Pons (tissue), 1 donor: ENCODE results near the gene TMEM125.
A peak's percentile ranks its signal among the peaks of the same experiment; 100 is the strongest.

ENCODE experiments used
- DNase-seq: peaks from one replicate; pipeline ENCODE4 v3.0.0-alpha.2; 2016; ENCODE audit warnings: low spot score

TMEM125 gene

DNA sequence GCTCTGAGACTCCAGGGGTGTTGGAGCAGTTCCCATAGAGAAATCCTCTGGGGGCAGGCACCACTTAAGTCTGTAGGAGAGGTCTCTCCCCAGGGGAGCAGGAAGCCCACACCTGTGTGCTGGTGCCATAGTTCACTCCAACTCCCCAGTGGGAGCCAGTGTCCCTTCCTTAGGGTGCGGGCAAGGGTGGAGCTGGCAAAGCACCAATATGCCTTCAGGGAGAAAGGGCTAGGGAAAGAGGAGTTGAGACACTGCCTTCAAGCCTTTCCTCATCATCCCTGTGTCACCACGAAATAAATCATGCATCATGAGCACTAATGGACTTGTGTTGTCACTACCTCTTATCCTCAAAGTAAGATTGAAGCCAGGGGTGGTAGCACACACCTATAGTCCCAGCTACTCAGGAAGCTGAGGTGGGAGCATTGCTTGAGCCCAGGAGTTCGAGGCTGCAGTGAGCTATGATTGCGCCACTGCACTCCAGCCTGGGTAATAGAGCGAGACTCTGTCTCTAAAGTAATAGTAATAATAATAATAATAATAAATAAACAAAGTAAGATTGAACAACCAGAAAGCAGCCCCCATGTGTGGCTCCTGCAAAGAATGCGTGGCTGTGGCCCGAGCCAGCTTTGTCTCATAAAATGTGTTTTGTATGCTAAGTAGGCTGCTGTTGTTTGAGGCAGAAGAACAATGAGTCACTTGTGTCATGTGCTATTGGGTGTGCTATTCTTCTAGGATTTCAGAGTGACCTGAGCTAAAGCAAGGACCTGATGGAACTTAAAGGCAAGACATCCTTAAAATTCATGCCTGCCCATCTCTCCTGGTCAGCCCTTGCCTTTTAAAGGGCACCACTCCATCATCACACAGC lies 24.3 kb downstream of the TMEM125 start:
- peak; percentile 98 for DNase-seq

DNA sequence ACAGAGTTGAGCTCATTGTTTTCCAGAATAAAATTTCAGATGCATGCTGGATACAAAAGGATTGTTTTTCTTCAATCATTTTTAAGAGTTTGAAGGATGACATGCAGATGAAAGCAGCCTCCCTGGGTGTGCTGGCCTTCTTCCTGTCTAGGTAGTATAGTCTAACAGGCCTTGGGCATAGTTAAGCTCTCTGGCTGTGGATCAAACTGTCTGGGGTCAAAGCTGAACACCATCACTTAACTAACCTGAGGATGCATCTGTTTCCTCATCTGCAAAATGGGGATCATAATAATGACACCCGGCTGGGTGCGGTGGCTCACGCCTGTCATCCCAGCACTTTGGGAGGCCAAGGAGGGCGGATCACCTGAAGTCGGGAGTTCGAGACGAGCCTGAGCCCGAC lies 25.0 kb downstream of the TMEM125 start:
- DNase-seq: no peak

DNA sequence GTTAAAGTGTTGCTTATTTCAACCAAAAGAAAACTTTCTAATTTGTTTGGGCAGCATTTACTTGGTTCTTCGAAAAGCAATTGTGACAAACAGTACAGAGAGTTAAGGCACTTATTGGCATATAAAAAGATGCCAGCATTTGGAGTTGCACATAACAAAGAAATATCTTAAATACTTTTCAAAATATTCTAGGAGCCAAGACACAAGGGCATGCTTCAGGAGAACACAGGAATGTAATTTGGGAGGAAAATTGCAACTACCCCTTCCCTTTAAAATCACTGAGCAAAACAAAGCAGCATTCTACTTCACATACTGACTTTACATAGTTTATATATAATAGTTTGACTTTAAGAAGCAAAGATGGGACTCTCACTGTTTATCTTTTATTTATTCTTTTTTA lies 26.4 kb downstream of the TMEM125 start:
- no peak for DNase-seq

DNA sequence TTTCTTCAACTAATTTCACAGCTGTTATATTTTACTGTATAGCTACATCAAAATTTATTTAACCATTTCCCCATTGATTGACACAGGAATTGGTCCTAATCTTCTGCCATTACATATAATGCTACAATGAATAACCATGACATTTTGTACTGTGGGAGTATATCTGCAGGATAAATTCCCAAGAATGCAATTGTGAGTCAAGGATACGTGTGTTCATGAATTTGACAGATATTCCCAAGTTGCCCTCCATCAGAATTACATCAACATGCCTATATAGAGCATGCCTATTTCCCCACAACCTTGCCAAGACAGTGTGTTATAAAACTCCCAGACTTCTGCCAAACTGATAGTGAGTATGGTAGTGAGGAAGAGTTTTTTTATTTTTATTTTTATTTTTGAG lies 28.3 kb downstream of the TMEM125 start:
- DNase-seq: no peak

DNA sequence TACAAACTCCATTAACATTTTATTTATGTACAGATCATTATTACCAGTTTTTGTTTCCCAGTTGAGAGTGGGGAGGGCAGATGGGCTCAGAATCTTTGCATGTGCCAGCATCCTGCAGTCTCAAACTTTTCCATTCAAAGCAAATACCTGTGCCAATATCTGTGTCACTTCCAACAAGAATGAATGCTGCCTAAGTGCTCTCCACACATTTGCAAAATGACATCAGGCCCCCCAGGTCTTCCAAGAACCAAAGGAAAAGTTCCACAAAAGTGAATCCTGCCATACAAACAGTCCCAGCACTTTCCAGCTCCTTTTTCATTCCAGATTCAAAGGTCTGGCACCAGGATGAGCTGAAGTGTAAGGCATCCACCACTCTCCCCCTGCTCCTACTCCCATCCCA lies 29.3 kb downstream of the TMEM125 start:
- no peak for DNase-seq

DNA sequence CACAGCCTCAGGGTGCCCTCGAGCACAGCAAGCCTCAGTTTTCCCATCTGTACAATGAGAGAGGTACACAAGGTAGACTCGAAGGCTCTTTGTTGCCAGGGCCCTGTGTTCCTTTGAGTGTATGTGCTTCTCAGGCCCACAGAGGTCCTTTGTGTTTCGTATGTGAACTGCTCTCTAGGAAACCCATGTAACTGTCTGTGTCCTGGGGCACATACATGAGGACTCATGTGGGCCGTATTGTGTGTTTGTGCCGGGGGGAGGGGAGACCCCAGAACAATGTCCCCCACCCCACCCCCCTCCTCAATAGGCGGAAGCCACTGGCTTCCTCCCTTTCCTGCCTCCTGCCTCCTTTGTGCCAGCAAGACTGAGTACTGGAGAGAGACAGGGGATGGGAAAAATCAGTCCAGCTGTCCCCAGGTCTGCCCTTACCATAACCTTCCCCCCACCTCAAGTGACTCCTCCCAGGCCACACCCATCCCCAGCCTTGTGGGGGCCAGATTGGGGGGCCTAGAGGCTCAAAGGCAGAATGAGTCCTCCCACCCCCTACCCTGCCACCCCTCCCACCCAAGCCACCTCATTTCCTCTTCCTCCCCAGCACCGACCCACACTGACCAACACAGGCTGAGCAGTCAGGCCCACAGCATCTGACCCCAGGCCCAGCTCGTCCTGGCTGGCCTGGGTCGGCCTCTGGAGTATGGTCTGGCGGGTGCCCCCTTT lies 30.8 kb downstream of the TMEM125 start, which contains the start of gene TIE1:
TSS of gene TIE1 (plus strand) at position 605 of the 717 bp plus-strand sequence. CDS start at position 695, 90 bp downstream.
- DNase-seq: no peak

DNA sequence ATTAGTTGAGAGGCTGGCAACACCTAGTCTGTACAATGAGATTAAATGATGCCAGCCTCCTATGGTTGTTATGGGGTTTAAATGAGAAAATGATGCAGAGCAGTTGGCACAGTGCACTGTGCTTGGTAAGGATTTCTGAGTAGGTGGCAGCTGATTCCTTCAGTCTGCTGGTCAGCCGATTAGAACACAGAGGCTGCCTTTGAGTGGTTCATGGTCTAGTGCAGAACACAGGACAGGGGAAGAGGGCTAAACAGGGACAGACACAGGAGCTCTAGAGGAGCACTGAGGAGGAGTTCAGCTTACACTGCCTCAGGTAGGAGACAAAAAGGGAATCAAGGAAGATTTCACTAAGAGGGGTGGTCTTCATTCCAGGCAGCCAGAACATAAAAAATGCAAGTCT lies 32.4 kb downstream of the TMEM125 start:
- peak; percentile 70 for DNase-seq

DNA sequence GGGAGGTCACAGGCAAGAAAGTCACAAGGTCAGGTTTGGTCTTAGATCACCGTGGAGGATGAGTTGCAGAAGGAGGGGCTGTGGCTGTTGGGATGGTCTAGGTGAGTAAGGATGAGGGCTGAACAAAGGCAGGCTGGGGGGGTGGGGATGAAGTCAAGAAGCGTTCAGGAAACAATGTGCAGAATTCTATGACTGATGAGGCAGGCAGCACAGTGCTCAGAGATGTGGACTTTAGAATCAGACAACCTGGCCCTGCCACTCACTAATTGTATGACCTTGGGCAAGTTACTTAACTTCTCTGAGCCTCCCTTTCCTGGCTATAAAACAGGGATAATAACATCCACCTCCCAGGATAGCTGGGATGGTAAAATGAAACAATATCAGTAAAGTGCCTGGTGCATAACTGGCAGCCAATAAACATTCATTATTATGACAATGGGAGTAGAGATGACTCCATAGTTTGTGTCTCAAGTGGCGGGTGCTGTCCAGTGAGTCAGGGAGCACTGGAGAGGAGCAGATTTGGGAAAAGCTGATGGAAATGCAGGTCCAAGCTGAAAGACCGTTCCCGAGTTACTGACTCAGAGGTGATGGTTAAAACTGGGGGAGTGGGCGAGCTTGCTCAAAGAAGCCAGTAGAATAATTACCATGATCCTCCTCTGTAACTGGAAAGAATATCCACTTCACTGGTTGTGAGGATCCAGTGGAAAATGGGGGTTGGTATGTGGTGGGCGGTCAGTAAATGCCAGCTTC lies 33.1 kb downstream of the TMEM125 start:
- DNase-seq: no peak

DNA sequence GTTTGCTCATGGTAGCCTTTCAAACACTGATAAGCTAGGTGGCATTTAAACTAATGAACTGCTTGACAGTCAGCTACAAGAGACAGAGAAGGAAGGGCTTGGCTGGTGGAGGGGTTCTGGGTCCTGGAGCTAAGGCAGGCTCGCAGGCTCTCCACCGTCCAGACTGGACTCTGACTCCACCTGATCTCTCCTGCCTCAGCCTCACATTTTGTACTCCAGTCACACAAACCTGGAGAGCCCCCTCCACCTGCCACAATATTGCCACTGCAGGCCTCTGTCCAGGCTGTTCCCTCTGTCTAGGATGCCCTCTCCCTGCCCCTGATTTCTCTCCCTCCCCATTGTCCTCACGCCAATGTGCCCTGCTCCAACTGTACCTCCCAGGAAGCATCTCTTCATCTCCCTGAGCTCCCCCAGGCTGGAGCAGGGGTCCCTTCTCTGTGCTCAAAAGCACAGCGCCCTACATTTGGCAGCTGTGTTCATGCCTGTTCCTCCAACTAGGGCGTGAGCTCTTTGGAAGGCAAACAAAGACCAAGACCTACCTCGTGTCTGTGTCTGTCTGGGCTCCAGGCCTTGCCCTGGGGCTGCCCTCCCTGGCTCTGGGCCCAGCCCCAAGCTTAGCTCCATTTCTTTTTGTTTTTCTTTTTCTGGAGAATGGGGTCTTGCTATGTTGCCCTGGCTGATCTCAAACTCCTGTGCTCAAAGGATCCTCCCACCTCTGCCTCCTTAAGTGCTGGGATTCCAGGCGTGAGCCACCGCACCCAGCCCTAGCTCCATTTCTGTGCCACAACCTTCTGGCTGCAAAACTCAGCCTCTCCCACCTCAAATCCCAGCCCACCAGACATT lies 33.9 kb downstream of the TMEM125 start:
- no peak for DNase-seq

DNA sequence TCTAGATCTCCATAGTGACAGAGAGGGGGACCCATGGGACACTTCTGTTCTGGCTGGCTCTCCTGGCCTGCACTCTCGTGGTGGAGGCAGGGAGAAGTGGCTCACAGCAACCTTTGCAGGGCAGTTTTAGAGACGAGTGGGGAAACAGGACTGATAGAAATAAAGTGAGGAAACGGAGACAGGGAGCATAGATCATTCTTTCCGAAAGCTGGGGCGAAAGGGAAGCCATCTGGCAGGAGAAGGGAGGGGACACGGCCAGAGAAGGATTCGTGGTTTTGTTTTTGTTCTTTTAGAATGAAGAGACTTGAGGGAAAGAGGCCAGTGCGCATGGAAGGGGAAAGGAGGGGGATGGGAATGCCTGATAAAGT lies 34.5 kb downstream of the TMEM125 start:
- no peak for DNase-seq

DNA sequence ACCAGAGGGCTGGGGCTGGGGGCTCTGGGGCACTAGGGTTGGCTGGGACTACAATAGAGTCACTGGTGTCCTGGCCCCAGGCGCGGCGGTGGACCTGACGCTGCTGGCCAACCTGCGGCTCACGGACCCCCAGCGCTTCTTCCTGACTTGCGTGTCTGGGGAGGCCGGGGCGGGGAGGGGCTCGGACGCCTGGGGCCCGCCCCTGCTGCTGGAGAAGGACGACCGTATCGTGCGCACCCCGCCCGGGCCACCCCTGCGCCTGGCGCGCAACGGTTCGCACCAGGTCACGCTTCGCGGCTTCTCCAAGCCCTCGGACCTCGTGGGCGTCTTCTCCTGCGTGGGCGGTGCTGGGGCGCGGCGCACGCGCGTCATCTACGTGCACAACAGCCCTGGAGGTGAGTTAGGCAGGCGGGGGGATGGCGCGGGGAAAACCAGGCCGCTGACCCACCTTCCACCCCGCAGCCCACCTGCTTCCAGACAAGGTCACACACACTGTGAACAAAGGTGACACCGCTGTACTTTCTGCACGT lies 35.1 kb downstream of the TMEM125 start:
- DNase-seq: no peak

DNA sequence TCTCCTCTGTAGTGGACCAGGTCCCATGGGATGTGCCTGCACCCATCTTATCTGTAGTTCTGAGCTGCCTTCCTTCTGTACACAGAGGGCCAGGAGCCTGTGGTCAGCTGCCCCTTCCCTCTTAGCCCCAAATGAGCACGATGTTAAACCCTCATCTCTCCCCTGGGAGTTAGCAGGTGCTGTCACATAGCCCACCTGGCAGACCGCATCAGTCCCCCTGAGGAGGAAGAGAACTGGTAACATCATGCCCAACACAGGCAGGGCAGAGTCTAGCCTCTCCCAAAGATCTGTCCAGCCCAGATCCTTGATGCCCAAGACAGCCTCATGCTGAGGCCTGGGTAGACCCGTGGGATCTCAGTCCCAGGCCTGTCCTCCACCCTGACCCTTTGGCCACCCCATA lies 35.7 kb downstream of the TMEM125 start:
- no peak for DNase-seq

DNA sequence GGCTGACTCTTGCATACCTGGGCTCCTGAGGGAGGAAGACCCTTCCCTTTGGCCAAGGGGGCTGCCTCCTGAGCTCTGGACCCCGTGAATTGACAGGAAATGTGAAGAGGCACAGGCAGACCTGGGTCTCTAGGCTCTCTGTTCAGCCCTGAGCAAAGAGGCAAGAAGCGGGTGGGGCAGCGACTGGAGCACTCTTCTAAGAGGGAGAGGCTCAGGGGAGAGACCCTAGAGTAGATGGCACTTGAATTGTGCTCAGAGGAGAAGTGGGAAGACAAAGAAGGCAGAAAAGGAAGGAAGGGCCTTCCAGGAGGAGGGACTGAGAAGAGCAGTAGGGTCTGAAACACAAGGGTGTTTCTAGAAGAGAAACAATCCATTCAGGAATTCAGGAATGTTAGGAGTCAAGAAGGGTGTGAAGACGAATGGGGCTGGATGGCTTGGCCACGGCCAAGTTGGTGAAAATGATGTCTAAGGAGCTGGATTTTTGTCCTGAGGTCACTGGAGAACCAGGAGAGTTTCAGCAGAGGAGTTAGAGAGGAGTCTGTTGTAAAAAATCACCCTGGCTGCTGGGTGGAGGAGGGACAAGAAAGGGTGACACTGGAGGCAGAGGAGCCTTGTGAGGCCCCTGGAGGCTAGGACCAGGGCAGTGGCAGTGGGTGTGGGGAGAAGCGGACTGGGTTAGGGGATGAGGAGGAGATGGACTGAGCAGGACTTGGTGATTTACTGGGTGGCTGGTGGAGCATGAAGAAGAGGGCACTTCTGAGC lies 36.3 kb downstream of the TMEM125 start:
- DNase-seq: no peak

DNA sequence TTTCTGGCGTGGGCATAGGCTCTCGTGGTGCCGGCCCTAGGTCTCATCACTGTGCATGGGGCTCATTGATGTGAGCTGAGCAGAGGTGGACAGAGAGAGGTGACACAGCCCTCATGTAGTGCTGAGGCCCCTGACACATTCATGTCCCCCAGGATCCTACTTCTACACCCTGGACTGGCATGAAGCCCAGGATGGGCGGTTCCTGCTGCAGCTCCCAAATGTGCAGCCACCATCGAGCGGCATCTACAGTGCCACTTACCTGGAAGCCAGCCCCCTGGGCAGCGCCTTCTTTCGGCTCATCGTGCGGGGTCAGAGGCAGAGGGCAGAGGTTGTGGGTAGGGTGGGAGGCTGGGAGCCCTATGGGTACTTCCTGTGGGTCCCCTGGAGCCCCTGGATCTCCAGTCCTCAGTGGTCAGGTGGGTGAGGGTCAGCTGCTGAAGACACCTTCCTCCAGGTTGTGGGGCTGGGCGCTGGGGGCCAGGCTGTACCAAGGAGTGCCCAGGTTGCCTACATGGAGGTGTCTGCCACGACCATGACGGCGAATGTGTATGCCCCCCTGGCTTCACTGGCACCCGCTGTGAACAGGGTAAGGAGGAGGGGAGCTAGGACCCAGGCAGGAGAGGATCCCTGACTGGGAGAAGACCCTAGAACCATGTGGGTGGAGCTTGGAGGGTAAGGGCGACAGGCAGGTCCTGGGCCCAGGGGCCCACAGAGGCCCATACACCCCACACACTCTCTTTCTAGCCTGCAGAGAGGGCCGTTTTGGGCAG lies 37.1 kb downstream of the TMEM125 start:
- DNase-seq: no peak

DNA sequence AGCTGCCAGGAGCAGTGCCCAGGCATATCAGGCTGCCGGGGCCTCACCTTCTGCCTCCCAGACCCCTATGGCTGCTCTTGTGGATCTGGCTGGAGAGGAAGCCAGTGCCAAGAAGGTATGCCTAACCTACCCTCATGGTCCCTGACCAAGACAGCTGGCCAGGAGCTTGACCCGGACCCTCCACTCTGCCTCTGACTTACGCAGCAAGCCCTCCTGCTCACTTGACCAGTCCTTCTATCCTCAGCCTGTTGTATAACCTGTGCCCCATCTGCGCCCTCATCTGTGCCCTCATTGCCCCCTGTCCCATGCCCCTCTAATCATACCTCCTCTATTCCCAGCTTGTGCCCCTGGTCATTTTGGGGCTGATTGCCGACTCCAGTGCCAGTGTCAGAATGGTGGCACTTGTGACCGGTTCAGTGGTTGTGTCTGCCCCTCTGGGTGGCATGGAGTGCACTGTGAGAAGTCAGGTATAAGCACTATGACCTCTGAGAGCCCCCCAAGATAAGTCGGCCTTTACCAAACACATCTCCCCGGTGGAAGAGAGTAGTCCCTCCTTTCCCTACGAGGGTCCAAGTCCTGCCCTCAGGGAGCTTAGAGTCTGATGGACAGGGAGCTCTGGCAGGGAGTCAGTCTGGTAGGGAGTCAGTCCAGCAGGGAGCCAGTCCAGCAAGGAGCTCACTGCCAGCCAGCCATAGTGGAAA lies 37.8 kb downstream of the TMEM125 start:
- no peak for DNase-seq

DNA sequence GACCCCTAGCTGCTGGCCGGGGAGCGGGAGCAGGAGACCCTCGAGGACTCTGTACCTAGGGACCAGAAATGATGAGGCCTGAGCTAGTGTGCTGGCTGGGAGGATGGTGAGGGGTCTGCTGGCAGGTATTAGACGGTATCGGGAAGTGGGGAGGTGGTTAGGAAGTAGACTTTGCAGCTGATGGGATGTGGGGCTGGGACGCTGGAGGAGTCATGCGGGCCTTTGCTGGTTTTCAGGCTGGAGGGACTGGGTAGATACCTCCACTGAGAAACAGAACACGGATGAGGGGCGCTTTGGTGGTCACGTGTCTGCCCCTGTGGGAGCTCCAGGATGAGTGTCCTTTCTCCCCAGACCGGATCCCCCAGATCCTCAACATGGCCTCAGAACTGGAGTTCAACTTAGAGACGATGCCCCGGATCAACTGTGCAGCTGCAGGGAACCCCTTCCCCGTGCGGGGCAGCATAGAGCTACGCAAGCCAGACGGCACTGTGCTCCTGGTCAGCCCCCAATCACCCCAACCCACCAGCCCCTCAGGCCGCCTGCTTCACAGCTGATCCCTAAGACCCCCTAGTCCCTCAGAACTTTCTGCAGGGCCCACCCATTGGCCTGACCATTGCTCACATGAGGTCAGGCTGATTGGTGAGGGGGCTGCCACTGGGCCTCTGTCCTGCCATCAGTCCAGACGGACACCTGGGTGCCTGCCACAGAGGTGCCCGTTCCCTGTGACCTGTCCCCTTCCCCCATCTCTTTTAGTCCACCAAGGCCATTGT lies 39.0 kb downstream of the TMEM125 start:
- no peak for DNase-seq

DNA sequence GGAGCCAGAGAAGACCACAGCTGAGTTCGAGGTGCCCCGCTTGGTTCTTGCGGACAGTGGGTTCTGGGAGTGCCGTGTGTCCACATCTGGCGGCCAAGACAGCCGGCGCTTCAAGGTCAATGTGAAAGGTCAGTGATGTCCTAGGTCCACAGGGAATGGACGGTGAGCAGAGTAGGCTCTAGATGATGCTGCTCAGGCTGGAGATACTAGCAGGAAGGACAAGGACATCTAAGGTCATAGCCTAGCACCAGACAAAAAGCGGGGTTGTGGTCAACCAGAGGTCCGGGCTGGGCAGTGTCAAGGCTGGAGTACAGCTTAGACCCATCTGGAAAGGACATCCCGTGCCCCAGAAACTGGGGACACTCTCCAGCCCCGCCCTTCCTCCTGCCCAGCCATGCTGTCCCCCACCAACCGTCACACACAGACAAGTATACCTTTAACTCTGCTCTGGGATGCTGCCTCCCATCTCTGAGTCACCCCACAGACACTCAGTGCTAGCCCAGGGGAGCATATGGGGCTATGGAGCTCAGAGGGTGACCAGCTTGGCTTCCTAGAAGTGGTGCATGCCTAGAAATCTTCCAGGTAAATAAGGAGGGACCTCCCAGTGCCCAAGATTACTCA lies 39.7 kb downstream of the TMEM125 start:
- no peak for DNase-seq

DNA sequence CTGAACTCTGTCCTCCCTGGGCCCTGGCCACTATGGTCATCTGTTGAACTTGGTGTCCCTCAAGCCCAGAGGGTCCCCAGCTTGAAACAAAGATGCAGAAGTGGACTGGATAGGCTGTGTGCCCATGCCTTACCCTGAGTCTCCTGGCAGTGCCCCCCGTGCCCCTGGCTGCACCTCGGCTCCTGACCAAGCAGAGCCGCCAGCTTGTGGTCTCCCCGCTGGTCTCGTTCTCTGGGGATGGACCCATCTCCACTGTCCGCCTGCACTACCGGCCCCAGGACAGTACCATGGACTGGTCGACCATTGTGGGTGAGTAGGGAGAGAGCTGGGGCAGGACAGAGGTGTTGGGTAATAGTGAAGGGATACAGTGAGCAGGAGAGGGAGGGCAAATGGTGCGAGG lies 41.7 kb downstream of the TMEM125 start:
- DNase-seq: no peak
